Measurements from ENCODE around the gene MOSPD3. TPM values are rescaled to one million over a fixed set of nuclear protein-coding genes. Genes with fewer than 3 reads are reported as not detected.
"Not testable (repeated sequence)": the region's sequence is repeated elsewhere in the genome, so short reads cannot be mapped to it uniquely, and the experiment has no call there.

MOSPD3 gene
- total and polyA plus RNA-seq, 10 of the 15 experiments (the other 5 are each of a cell fraction or from before 2014, with no cell fraction given), result 0.61 to 13.6 (median 4.1) TPM

DNA sequence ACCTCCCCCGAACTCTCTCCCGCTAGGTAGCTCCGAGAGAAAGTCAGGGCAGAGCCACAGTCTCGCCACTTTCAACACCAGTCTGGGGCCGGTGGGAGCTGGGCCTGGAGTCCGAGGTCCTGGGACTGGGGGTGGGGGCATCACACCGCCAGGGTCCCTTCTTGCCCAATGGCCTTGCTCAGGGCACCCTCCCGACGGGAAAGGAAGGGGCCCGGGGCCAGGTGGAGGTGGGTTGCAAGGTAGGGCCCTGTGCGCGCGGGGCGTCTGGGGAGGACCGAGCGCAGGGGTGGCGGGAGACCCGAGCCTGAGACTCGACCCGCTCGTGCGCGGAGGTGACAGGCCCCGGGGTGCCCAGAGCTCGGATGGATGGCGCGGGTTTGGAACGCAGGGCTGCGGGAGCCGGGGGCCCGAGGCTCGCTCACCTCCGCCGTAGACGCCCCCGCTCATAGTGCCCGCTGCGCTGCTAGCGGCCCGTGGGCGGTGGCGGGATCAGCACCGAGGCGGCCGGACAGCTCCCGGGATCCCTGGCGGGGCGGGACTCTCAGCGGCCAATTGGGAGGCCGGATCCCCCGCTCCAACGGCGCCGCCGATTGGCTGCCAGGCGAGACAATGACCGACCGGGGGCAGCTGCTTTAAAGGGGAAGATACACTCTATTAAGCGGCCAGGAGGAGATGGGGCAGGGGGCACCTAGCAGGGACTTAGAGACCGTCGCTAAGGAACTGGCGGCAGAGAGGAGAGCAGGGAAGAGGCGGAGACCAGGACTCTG lies 43.8 kb downstream of the MOSPD3 start, which contains the start of gene ACTL6B:
Gene ACTL6B (minus strand): TSS at position 541 of the 767 bp plus-strand sequence. CDS start 94 bp downstream, at position 447.
- WGBS (ENCODE audit: insufficient coverage, insufficient replicate concordance, low lambda C conversion rate, missing lambda C conversion rate), result 63% methylated on average over 45 of the region's 63 CpGs
- Histone ChIP-seq H3K4me1 (ENCODE audit: control insufficient read depth, insufficient read depth, low read length) (no peaks in the 10 kb centered on the region), H3K4me3 (no peak within 1 kb of the TSS), H3K27ac (ENCODE audit: control insufficient read depth, insufficient read depth) (no peak within 1 kb of the TSS), H3K27me3 (replicated peaks in 1 of 2; ENCODE audit: control insufficient read depth in 2 of 2, insufficient read depth in 2 of 2, low read length in 1 of 2) (no peaks in the 10 kb centered on the region; a peak in 1 of 4 replicates), H2AFZ (ENCODE audit: control insufficient read depth, low read depth, low read length) (no peak within 1 kb of the TSS), H3K9ac (ENCODE audit: control insufficient read depth, insufficient read depth, low read length) (no peak within 1 kb of the TSS), H3K79me2 (ENCODE audit: control insufficient read depth, insufficient read depth, low read length) (no peaks in the 10 kb centered on the region), H3K9me3 (replicated peaks; ENCODE audit: control insufficient read depth, insufficient read depth, low read length) (no peaks in the 10 kb centered on the region), H3K36me3 (ENCODE audit: control insufficient read depth in 2 of 2, insufficient read depth in 2 of 2, low read length in 1 of 2) (no peaks in the 10 kb centered on the region), H3K4me2 (ENCODE audit: control insufficient read depth, insufficient read depth) (no peak within 1 kb of the TSS), H4K20me1 (ENCODE audit: control insufficient read depth, insufficient read depth) (no peaks in the 10 kb centered on the region)
- RAD21 ChIA-PET (ENCODE audit: unreplicated experiment), result no interaction called here
- FAIRE-seq, result no peak
- in situ Hi-C loops (cut with MboI) (no loop called here), intact Hi-C loops (cut with micrococcal nuclease; ENCODE audit: unreplicated experiment) (no loop called here)
- no peak for DNase-seq (ENCODE audit: low read depth, low spot score)
- SMC1A ChIA-PET (ENCODE audit: uncharacterized antibody, unreplicated experiment), result no interaction called here
- CTCF ChIA-PET, result no interaction called here
- TF ChIP-seq EGR1 (IDR thresholded peaks at IDR 0.05; ENCODE audit: borderline replicate concordance in 1 of 2, low read depth in 2 of 2, low read length in 2 of 2) (peak in 1 of 2 experiments; percentile 66; a peak in 1 of 3 replicates), ZBED1 (IDR thresholded peaks at IDR 0.05; ENCODE audit: borderline replicate concordance) (no peak), ETV6 (conservative IDR thresholded peaks at IDR 0.05 in 1 of 2, IDR thresholded peaks at IDR 0.05 in 1 of 2; ENCODE audit: borderline replicate concordance in 1 of 2, low read depth in 1 of 2) (no peak)
- TF ChIP-seq, protein P1, sequence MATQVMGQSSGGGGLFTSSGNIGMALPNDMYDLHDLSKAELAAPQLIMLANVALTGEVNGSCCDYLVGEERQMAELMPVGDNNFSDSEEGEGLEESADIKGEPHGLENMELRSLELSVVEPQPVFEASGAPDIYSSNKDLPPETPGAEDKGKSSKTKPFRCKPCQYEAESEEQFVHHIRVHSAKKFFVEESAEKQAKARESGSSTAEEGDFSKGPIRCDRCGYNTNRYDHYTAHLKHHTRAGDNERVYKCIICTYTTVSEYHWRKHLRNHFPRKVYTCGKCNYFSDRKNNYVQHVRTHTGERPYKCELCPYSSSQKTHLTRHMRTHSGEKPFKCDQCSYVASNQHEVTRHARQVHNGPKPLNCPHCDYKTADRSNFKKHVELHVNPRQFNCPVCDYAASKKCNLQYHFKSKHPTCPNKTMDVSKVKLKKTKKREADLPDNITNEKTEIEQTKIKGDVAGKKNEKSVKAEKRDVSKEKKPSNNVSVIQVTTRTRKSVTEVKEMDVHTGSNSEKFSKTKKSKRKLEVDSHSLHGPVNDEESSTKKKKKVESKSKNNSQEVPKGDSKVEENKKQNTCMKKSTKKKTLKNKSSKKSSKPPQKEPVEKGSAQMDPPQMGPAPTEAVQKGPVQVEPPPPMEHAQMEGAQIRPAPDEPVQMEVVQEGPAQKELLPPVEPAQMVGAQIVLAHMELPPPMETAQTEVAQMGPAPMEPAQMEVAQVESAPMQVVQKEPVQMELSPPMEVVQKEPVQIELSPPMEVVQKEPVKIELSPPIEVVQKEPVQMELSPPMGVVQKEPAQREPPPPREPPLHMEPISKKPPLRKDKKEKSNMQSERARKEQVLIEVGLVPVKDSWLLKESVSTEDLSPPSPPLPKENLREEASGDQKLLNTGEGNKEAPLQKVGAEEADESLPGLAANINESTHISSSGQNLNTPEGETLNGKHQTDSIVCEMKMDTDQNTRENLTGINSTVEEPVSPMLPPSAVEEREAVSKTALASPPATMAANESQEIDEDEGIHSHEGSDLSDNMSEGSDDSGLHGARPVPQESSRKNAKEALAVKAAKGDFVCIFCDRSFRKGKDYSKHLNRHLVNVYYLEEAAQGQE (IDR thresholded peaks at IDR 0.05; ENCODE audit: low read depth, low read length), result peak; percentile 82
- TF ChIP-seq, protein P2, sequence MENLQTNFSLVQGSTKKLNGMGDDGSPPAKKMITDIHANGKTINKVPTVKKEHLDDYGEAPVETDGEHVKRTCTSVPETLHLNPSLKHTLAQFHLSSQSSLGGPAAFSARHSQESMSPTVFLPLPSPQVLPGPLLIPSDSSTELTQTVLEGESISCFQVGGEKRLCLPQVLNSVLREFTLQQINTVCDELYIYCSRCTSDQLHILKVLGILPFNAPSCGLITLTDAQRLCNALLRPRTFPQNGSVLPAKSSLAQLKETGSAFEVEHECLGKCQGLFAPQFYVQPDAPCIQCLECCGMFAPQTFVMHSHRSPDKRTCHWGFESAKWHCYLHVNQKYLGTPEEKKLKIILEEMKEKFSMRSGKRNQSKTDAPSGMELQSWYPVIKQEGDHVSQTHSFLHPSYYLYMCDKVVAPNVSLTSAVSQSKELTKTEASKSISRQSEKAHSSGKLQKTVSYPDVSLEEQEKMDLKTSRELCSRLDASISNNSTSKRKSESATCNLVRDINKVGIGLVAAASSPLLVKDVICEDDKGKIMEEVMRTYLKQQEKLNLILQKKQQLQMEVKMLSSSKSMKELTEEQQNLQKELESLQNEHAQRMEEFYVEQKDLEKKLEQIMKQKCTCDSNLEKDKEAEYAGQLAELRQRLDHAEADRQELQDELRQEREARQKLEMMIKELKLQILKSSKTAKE (IDR thresholded peaks at IDR 0.05; ENCODE audit: low read depth, poor library complexity, severe bottlenecking), result no peak
- POLR2A ChIA-PET, result no interaction called here
- ATAC-seq, result no peak
- no TSS peak for BruUV-seq (replicated peaks)

DNA sequence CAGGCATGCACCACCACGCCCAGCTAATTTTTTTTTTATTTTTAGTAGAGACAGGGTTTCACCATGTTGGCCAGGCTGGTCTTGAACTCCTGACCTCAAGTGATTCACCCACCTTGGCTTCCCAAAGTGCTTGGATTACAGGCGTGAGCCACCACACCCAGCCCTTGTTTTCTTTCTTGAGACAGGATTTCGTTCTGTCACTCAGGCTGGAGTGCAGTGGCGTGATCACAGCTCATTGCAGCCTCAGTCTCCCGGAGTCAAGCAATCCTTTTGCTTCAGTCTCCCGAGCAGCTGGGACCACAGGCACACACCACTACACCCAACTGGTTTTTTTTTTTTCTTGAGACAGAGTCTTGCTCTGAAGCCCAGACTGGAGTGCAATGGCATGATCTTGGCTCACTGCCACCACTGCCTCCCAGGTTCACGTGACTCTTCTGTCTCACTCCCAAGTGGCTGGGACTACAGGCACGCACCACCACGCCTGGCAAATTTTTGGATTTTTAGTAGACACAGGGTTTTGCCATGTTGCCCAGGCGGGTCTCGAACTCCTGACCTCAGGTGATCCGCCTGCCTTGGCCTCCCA lies 49.9 kb downstream of the MOSPD3 start:
- DNase-seq (ENCODE audit: low read depth, low spot score); SMC1A ChIA-PET (ENCODE audit: uncharacterized antibody, unreplicated experiment); RAD21 ChIA-PET (ENCODE audit: unreplicated experiment); H3K27me3 ChIP-seq (replicated peaks in 1 of 2; ENCODE audit: control insufficient read depth in 2 of 2, insufficient read depth in 2 of 2, low read length in 1 of 2); H3K4me3 ChIP-seq; H4K20me1 ChIP-seq (ENCODE audit: control insufficient read depth, insufficient read depth); H3K9me3 ChIP-seq (replicated peaks; ENCODE audit: control insufficient read depth, insufficient read depth, low read length); H3K79me2 ChIP-seq (ENCODE audit: control insufficient read depth, insufficient read depth, low read length); H3K27ac ChIP-seq (ENCODE audit: control insufficient read depth, insufficient read depth); intact Hi-C loops (cut with micrococcal nuclease; ENCODE audit: unreplicated experiment); ATAC-seq; H3K36me3 ChIP-seq (ENCODE audit: control insufficient read depth in 2 of 2, insufficient read depth in 2 of 2, low read length in 1 of 2); H3K4me2 ChIP-seq (ENCODE audit: control insufficient read depth, insufficient read depth); POLR2A ChIA-PET; H3K4me1 ChIP-seq (ENCODE audit: control insufficient read depth, insufficient read depth, low read length); in situ Hi-C loops (cut with MboI); H2AFZ ChIP-seq (ENCODE audit: control insufficient read depth, low read depth, low read length); FAIRE-seq; H3K9ac ChIP-seq (ENCODE audit: control insufficient read depth, insufficient read depth, low read length); BruUV-seq (replicated peaks): not testable (repeated sequence)
- WGBS (ENCODE audit: insufficient coverage, insufficient replicate concordance, low lambda C conversion rate, missing lambda C conversion rate), result 29% methylated on average over 12 of the region's 12 CpGs
- CTCF ChIA-PET, result interaction anchor here (0.6 to 1.6 kb wide), 2 partner anchors 29 to 101 kb away, joined by 3 to 6 read pairs; no protein-coding TSS in a partner anchor
